CMK (cell line): Measurements from ENCODE around the gene SSBP2.
"Not testable (repeated sequence)": the region's sequence is repeated elsewhere in the genome, so short reads cannot be mapped to it uniquely, and the experiment has no call there.

Experiments used
- DNase-seq: peaks from one replicate; pipeline ENCODE4 v3.0.0-alpha.2; 2010; ENCODE audit warnings: low read depth

Gene SSBP2

GRCh38 chr5:81426359-81427030, 324.4 kb downstream of the SSBP2 start:
- no peak for DNase-seq

GRCh38 chr5:81425569-81425968, 325.3 kb downstream of the SSBP2 start:
- no peak for DNase-seq

- DNase-seq: no peak
Measured at GRCh38 chr5:81424728-81425127, 326.2 kb downstream of the SSBP2 start.

- DNase-seq: no peak
Measured at GRCh38 chr5:81422671-81423070, 328.2 kb downstream of the SSBP2 start.

- no peak for DNase-seq
Measured at GRCh38 chr5:81420039-81420667, 330.7 kb downstream of the SSBP2 start.

GRCh38 chr5:81418606-81419005, 332.3 kb downstream of the SSBP2 start:
- DNase-seq: no peak

GRCh38 chr5:81417052-81417451, 333.8 kb downstream of the SSBP2 start:
- no peak for DNase-seq

GRCh38 chr5:81409896-81410295, 341.0 kb downstream of the SSBP2 start:
- no peak for DNase-seq

- DNase-seq: no peak
Measured at GRCh38 chr5:81409361-81409760, 341.5 kb downstream of the SSBP2 start.

GRCh38 chr5:81408496-81408895, 342.4 kb downstream of the SSBP2 start:
- DNase-seq: no peak

GRCh38 chr5:81407811-81408210, 343.1 kb downstream of the SSBP2 start:
- DNase-seq: not testable (repeated sequence)

- no peak for DNase-seq
Measured at GRCh38 chr5:81405126-81405891, 345.6 kb downstream of the SSBP2 start.

- no peak for DNase-seq
Measured at GRCh38 chr5:81402192-81402930, 348.5 kb downstream of the SSBP2 start.

GRCh38 chr5:81401266-81401665, 349.6 kb downstream of the SSBP2 start:
- no peak for DNase-seq

- no peak for DNase-seq
Measured at GRCh38 chr5:81400375-81400774, 350.5 kb downstream of the SSBP2 start.

GRCh38 chr5:81398741-81399140, 352.2 kb downstream of the SSBP2 start:
- no peak for DNase-seq

GRCh38 chr5:81397176-81397575, 353.7 kb downstream of the SSBP2 start:
- DNase-seq: no peak

- no peak for DNase-seq
Measured at GRCh38 chr5:81395262-81395661, 355.6 kb downstream of the SSBP2 start.

GRCh38 chr5:81393783-81394718, 356.8 kb downstream of the SSBP2 start, which contains the start of gene ACOT12:
ACOT12 (minus strand) TSS chr5:81394134; CDS start chr5:81394114, 20 bp downstream.
- no peak for DNase-seq

- DNase-seq: no peak
Measured at GRCh38 chr5:81393430-81393782, 357.5 kb downstream of the SSBP2 start.

- DNase-seq: no peak
Measured at GRCh38 chr5:81389025-81389424, 361.9 kb downstream of the SSBP2 start.
